Measurements from ENCODE around the gene DLK2.

GRCh38 chr6:43448916-43449315, 6.4 kb downstream of the DLK2 start:
- TF ChIP-seq, protein P1, sequence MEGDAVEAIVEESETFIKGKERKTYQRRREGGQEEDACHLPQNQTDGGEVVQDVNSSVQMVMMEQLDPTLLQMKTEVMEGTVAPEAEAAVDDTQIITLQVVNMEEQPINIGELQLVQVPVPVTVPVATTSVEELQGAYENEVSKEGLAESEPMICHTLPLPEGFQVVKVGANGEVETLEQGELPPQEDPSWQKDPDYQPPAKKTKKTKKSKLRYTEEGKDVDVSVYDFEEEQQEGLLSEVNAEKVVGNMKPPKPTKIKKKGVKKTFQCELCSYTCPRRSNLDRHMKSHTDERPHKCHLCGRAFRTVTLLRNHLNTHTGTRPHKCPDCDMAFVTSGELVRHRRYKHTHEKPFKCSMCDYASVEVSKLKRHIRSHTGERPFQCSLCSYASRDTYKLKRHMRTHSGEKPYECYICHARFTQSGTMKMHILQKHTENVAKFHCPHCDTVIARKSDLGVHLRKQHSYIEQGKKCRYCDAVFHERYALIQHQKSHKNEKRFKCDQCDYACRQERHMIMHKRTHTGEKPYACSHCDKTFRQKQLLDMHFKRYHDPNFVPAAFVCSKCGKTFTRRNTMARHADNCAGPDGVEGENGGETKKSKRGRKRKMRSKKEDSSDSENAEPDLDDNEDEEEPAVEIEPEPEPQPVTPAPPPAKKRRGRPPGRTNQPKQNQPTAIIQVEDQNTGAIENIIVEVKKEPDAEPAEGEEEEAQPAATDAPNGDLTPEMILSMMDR (conservative IDR thresholded peaks at IDR 0.05; ENCODE audit: low read depth, low read length), result no peak
- no peak for TF ChIP-seq EZH2 (IDR thresholded peaks at IDR 0.05; ENCODE audit: low read length, unreplicated experiment)
- no peak for TF ChIP-seq EZH2phosphoT487 (IDR thresholded peaks at IDR 0.05; ENCODE audit: borderline replicate concordance, low read length)

Data from PC-3 (cell line).